GM12864 (cell line): Measurements from ENCODE around the gene THAP3.

ENCODE experiments used
- DNase-seq: peaks from one replicate; pipeline ENCODE4 v3.0.0-alpha.2; 2011; ENCODE audit warnings: low read depth
- H3K4me3 ChIP-seq: 2 replicates; pipeline ENCODE4 v1.5.1; 2011; ENCODE audit warnings: mild to moderate bottlenecking, low read depth, low read length, control low read depth
- CTCF ChIP-seq: IDR thresholded peaks from 2 replicates; pipeline ENCODE4 v1.5.1; 2011; ENCODE audit warnings: low read depth, mild to moderate bottlenecking, moderate library complexity, low read length, control low read depth, inconsistent platforms; ENCODE audit errors: missing control alignments

Gene THAP3

GRCh38 chr1:6586404-6586816, 38.3 kb upstream of the THAP3 start:
- TF ChIP-seq CTCF = no peak
- no peak overlapping the region for H3K4me3 ChIP-seq
- no peak for DNase-seq

GRCh38 chr1:6587261-6588005, 37.2 kb upstream of the THAP3 start:
- TF ChIP-seq CTCF = no peak
- no peak for DNase-seq
- no peak overlapping the region for H3K4me3 ChIP-seq

- H3K4me3 ChIP-seq = no peak overlapping the region
- TF ChIP-seq CTCF = no peak
- no peak for DNase-seq
These were observed 36.4 kb upstream of the THAP3 start for GRCh38 chr1:6588128-6588892.

- TF ChIP-seq CTCF = no peak
- H3K4me3 ChIP-seq = no peak overlapping the region
- no peak for DNase-seq
These were observed 35.7 kb upstream of the THAP3 start for GRCh38 chr1:6588893-6589520.

GRCh38 chr1:6590046-6590445, 34.6 kb upstream of the THAP3 start:
- no peak overlapping the region for H3K4me3 ChIP-seq
- DNase-seq = no peak
- TF ChIP-seq CTCF = no peak

- no peak overlapping the region for H3K4me3 ChIP-seq
- no peak for DNase-seq
- no peak for TF ChIP-seq CTCF
These were observed 33.4 kb upstream of the THAP3 start for GRCh38 chr1:6591222-6591621.
